Coronary artery (tissue), 2 donors: Measurements from ENCODE around the gene SPATA13.
"Not testable (repeated sequence)": the region's sequence is repeated elsewhere in the genome, so short reads cannot be mapped to it uniquely, and the experiment has no call there.

ENCODE experiments used
- DNase-seq: peaks from one replicate; pipeline ENCODE4 v3.0.0-alpha.2; 2017; ENCODE audit warnings: low spot score
- H3K27ac ChIP-seq, 2 donors: fragments of 200-600 bp; sonication (generic); one replicate each; pipeline ENCODE4 v1.5.1; 2016 to 2019
- H3K4me3 ChIP-seq: fragments of 200-600 bp; sonication (generic); 2 replicates; pipeline ENCODE4 v1.5.1; 2016; ENCODE audit warnings: mild to moderate bottlenecking, moderate library complexity
- TF ChIP-seq, protein P1 (sequence below): fragments of 200-600 bp; sonication (generic); IDR thresholded peaks from one replicate; pipeline ENCODE4 v1.5.1; 2019; ENCODE audit warnings: antibody characterized with exemption

SPATA13 gene

DNA sequence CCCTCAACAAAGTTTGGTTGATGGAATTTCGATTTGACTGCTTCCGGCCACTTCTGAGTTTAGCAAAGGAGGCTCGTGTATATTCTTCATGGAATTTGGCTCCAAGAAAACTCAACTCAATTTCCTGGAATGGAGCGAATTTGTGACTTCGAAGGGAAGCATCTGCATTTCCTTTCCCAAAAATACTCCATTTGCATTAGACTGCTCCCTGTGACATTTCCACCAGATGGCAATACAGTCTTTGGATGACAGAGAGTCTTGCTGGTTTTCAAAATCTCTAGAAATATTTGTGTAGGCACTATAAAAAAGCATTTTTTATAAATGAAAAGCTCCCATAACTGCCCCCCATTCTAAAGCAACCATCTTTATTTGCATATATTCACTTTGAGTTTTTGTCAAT, 152.9 kb downstream of the SPATA13 start:
- no peak for DNase-seq
- no peak overlapping the region for H3K4me3 ChIP-seq
- TF ChIP-seq, protein P1, sequence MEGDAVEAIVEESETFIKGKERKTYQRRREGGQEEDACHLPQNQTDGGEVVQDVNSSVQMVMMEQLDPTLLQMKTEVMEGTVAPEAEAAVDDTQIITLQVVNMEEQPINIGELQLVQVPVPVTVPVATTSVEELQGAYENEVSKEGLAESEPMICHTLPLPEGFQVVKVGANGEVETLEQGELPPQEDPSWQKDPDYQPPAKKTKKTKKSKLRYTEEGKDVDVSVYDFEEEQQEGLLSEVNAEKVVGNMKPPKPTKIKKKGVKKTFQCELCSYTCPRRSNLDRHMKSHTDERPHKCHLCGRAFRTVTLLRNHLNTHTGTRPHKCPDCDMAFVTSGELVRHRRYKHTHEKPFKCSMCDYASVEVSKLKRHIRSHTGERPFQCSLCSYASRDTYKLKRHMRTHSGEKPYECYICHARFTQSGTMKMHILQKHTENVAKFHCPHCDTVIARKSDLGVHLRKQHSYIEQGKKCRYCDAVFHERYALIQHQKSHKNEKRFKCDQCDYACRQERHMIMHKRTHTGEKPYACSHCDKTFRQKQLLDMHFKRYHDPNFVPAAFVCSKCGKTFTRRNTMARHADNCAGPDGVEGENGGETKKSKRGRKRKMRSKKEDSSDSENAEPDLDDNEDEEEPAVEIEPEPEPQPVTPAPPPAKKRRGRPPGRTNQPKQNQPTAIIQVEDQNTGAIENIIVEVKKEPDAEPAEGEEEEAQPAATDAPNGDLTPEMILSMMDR = no peak
- no peak overlapping the region for H3K27ac ChIP-seq

DNA sequence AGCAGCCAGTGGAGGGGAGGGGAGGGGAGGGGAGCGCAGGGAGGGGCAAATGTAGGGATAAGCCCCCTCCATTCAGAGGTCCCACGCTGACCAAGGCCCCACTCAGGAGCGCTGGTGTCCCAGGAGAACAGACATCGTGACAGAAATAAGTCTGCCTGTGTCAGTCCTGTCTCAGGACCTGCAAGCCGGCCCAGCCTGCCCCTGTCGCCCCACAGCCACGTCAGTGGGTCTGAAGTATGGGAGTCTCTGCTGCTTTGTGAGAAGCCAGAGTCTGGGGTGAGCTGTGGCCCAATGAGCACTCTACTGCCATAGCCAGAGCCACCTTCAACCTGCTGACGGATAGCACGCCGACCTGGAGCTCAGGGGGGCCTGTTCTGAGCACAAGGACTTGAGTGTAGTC, 157.3 kb downstream of the SPATA13 start:
- H3K4me3 ChIP-seq, H3K27ac ChIP-seq, DNase-seq: not testable (repeated sequence)

DNA sequence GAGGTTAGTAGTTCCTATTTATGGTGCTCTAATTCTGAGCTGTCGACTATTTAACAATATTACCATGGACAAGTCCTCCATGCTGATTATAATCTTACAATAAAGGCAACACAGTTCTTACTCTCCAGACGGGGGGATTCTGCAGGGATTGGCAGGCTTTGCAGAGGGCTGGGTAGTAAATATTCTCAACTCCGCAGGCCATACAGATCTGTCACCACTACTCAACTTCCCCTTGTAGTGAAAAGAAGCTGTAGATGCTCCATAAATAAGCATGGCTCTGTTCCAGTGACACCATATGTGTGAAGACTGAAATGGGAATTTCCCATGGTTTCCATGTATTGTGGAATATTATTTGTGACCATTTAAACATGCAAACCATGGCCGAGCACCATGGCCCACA, 158.4 kb downstream of the SPATA13 start:
- not testable (repeated sequence) for DNase-seq, H3K4me3 ChIP-seq, H3K27ac ChIP-seq

DNA sequence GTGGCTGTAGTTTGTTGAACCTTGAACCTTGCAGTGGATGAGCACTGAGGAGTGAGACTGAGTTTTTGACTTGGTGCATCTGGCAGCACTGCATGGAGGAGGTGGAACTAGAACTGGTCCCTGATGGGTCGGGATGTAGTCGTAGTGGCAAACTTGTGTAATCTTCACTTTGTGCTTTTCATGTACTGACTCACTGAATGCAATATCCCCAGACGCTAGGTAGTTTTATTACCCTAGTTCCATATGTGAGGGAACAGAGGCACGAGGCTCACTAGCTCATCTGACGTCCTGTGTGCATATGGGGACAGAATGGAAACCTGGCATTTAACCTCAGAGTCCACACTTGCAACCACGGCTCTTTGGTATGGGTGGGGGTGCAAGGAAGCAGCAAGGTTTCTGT, 159.1 kb downstream of the SPATA13 start:
- not testable (repeated sequence) for DNase-seq, H3K4me3 ChIP-seq, H3K27ac ChIP-seq

DNA sequence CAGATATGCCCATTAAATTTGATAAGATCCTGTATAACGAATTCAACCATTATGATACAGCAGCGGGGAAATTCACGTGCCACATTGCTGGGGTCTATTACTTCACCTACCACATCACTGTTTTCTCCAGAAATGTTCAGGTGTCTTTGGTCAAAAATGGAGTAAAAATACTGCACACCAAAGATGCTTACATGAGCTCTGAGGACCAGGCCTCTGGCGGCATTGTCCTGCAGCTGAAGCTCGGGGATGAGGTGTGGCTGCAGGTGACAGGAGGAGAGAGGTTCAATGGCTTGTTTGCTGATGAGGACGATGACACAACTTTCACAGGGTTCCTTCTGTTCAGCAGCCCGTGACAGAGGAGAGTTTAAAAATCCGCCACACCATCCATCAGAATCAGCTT, 160.9 kb downstream of the SPATA13 start:
- DNase-seq, H3K27ac ChIP-seq, H3K4me3 ChIP-seq: not testable (repeated sequence)

DNA sequence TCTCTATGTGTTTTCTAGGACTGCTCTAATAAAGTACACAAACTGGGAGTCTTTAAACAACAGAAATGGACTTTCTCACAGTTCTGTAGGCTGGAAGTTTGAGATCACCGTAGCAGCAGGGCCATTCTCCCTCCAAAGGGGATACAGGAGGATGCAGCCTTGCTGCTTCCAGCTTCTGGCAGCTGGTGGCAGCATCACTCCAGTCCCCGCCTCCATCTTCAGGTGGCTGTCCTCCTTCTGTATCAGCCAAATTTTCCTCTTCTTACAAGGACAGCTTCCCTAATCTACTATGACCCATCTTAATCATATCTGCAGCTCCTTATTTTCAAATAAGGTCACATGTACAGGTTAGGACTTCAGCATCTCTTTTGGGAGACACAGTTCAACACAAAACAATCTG, 161.9 kb downstream of the SPATA13 start:
- not testable (repeated sequence) for H3K4me3 ChIP-seq, DNase-seq, H3K27ac ChIP-seq

DNA sequence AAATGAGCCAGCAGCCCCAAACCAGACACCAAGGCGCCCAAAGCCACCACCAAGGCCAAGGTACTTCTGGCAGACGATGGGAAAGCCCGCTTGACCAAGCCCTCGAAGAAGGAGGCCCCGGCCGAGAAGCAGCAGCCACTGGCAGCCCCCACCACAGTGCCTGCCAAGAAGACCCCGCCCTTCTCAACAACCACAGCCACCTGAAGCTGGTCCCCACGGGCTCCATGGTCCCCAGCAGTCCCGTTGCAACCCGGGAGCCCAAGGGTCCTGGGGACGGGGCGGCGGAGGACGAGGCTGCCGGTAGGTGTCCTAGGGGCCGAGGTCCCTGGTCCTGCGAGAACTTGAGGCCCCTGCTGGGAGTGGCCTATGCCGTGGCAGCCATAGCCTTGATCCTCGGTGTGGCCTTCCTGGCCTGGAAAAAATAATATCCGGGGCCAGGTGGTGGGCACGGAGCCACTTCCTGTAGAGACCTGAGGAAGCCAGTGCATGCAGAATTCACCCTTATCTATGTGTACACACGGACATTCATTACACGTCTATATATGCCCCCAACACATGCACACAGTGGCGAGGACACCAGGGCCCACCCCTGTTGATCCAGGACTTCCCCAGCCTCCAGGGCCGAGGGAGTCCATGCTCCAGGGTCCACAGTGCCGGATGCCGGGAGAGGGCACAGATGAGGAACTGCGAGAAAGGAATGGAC, 162.7 kb downstream of the SPATA13 start:
- no peak overlapping the region for H3K4me3 ChIP-seq

DNA sequence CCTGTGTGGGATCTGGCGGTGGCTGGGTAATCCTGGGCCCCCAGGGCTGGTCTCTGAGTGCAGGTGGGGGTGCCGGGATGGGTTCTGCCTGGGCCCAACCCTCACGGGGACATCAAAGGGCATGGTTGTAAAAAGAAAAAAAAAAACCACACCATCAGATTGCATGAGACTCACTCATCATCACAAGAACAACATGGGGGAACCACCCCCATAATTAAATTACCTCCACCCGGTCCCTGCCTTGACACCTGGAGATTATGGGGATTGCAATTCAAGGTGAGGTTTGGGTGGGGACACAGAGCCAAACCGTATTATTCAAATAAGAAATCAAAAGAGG, 163.2 kb downstream of the SPATA13 start:
- no peak for DNase-seq
- TF ChIP-seq, protein P1 = no peak
- Histone ChIP-seq H3K27ac (no peak overlapping the region), H3K4me3 (no peak overlapping the region)

More for the DNA sequence above, 162.7 kb downstream of the SPATA13 start:
- no peak for DNase-seq
- no peak overlapping the region for H3K27ac ChIP-seq
- TF ChIP-seq, protein P1 = no peak

DNA sequence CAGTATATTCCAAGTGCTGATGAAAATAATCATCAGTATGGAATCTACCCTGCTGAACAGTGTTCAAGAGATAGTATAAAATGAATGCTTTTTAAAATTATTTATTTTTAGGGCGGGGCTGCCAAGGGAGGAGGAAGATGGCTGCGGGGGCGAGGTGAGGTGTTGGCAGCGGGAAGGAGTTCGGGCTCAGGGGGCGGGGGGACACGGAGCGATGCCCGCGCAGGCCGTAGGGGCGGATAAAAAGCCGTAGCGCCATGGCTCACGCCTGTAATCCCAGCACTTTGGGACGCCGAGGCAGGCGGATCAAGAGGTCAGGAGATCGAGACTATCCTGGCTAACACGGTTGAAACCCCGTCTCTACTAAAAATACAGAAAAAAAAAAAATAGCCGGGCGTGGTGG, 167.1 kb downstream of the SPATA13 start:
- DNase-seq, H3K4me3 ChIP-seq, H3K27ac ChIP-seq: not testable (repeated sequence)

DNA sequence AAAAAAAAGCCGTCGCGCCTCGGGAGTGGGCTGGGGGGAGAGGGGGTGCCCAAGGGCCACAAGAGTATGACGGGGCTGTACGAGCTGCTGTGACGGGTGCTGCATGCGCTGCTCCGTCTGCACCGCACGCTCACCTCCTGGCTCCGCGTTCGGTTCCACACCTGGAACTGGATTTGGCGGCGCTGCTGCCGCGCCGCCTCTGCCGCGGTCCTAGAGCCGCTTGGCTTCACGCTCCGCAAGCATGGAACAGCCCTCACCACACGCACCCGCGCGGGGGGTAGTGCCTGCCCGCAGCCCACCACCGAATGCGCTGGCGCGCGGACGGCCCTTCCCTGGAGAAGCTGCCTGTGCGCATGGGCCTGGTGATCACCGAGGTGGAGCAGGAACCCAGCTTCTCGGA, 167.6 kb downstream of the SPATA13 start:
- H3K27ac ChIP-seq = no peak overlapping the region
- H3K4me3 ChIP-seq = no peak overlapping the region
- DNase-seq = no peak

More for the DNA sequence above, 167.6 kb downstream of the SPATA13 start:
- TF ChIP-seq, protein P1 = no peak
